Measurements from ENCODE around the gene CTTNBP2.

The CTTNBP2 gene

DNA sequence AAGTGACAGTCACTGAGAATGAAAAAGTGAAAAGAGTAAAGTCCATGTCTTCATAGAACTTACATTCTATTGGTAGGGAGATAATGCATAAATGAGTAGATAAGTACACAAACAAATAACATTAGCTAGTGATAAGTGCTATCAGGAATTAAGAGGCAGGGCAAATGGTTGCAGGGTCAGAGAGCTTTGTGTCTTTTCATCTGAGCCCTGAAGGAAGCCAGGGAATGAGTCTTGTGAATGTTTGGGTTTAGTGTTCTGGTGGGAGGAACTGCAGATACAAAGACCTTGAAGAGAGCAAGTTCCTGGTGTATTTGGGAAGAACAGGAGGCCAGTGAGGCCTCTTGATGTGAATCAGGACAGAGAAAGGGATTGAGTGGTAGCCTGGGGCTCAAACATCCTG is 183.8 kb downstream of the CTTNBP2 start:
- Histone ChIP-seq H3K4me1 (ENCODE audit: control insufficient read depth in 1 of 2, insufficient read depth in 1 of 2, low read depth in 1 of 2, low read length in 1 of 2) (no peaks in the 10 kb centered on the region), H3K36me3 (no peaks in the 10 kb centered on the region), H3K4me3 (ENCODE audit: low read depth in 1 of 2, low read length in 1 of 2) (no peak overlapping the region), H3K9me3 (no peaks in the 10 kb centered on the region), H3K27ac (no peak overlapping the region), H3K27me3 (no peaks in the 10 kb centered on the region)
- TF ChIP-seq, protein P1, sequence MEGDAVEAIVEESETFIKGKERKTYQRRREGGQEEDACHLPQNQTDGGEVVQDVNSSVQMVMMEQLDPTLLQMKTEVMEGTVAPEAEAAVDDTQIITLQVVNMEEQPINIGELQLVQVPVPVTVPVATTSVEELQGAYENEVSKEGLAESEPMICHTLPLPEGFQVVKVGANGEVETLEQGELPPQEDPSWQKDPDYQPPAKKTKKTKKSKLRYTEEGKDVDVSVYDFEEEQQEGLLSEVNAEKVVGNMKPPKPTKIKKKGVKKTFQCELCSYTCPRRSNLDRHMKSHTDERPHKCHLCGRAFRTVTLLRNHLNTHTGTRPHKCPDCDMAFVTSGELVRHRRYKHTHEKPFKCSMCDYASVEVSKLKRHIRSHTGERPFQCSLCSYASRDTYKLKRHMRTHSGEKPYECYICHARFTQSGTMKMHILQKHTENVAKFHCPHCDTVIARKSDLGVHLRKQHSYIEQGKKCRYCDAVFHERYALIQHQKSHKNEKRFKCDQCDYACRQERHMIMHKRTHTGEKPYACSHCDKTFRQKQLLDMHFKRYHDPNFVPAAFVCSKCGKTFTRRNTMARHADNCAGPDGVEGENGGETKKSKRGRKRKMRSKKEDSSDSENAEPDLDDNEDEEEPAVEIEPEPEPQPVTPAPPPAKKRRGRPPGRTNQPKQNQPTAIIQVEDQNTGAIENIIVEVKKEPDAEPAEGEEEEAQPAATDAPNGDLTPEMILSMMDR (IDR thresholded peaks at IDR 0.05): no peak

DNA sequence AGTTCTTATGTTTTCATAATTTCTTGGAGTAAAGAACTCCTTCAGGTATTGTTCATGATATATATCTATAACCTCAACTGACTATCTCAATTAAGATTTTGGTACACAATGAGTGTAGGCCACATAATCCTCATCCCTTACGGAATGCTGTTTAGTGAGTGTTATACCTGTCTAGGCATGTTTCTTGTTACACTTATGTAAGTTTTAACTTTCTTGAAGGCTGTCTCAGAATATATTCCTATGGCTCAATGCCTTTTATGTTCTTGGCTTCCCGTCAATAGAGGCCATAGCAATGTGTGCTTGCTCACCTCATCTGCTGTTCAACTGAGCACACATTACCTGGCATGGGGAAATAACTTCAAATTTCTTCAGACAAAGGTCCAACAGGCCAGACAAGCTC is 185.1 kb downstream of the CTTNBP2 start:
- no peak overlapping the region for H3K4me3 ChIP-seq (ENCODE audit: low read depth in 1 of 2, low read length in 1 of 2)
- TF ChIP-seq, protein P1 (IDR thresholded peaks at IDR 0.05): no peak
- no peak overlapping the region for H3K27ac ChIP-seq
- no peaks in the 10 kb centered on the region for H3K36me3 ChIP-seq
- no peaks in the 10 kb centered on the region for H3K27me3 ChIP-seq
- H3K4me1 ChIP-seq (ENCODE audit: control insufficient read depth in 1 of 2, insufficient read depth in 1 of 2, low read depth in 1 of 2, low read length in 1 of 2): no peaks in the 10 kb centered on the region
- H3K9me3 ChIP-seq: no peaks in the 10 kb centered on the region

DNA sequence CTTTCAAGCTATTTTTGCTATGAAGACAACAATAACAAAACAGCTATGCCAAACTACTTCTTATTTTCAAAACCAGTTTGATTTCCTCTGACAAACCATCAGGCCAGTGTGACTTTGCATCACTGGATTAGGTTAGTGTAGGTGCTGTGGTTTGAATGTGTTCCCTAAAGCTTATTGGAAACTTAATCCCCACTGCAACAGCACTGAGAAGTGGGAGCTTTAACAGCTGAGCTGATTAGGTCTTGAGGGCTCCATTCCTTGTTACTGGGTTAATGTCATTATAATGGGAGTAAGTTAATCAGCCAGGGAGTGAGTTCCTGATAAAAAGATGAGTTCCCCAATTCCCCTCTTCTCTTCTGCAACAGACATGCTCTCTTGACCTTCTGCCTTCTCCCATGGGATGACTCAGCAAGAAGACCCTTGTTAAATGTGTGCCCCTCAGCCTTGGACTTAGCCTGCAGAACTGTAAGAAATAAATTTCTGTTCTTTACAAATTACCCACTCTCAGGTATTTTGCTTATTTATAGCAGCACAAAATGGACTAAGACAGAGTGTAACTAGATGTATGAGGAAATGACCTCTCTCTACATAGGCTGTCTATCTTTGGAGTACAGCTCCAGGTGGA is 186.8 kb downstream of the CTTNBP2 start:
- H3K27ac ChIP-seq: no peak overlapping the region
- no peak overlapping the region for H3K4me3 ChIP-seq (ENCODE audit: low read depth in 1 of 2, low read length in 1 of 2)
- TF ChIP-seq, protein P1 (IDR thresholded peaks at IDR 0.05): no peak
- H3K36me3 ChIP-seq: no peaks in the 10 kb centered on the region
- H3K9me3 ChIP-seq: no peaks in the 10 kb centered on the region
- no peaks in the 10 kb centered on the region for H3K27me3 ChIP-seq
- no peaks in the 10 kb centered on the region for H3K4me1 ChIP-seq (ENCODE audit: control insufficient read depth in 1 of 2, insufficient read depth in 1 of 2, low read depth in 1 of 2, low read length in 1 of 2)

DNA sequence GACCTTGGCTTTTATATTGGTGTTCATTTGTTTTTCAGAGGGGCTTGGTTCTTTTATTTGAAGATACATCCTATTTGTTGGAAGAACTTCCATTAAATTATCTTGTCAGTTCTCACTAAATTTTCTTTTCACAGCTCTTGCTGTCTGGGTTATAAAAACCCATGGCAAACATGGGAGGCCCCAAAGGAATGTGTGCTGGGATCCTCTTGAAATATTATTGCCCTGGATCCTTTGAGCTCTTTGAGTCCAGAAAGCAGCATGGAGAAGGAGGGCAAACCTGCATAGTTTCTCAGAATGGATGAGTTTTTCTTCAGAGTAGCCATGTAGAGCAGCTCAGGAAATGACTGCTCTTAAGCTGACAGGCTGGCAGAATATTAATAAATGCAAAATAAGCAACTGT is 187.4 kb downstream of the CTTNBP2 start:
- H3K27me3 ChIP-seq: no peaks in the 10 kb centered on the region
- no peaks in the 10 kb centered on the region for H3K36me3 ChIP-seq
- TF ChIP-seq, protein P1 (IDR thresholded peaks at IDR 0.05): no peak
- no peaks in the 10 kb centered on the region for H3K4me1 ChIP-seq (ENCODE audit: control insufficient read depth in 1 of 2, insufficient read depth in 1 of 2, low read depth in 1 of 2, low read length in 1 of 2)
- no peak overlapping the region for H3K4me3 ChIP-seq (ENCODE audit: low read depth in 1 of 2, low read length in 1 of 2)
- H3K27ac ChIP-seq: no peak overlapping the region
- H3K9me3 ChIP-seq: no peaks in the 10 kb centered on the region

DNA sequence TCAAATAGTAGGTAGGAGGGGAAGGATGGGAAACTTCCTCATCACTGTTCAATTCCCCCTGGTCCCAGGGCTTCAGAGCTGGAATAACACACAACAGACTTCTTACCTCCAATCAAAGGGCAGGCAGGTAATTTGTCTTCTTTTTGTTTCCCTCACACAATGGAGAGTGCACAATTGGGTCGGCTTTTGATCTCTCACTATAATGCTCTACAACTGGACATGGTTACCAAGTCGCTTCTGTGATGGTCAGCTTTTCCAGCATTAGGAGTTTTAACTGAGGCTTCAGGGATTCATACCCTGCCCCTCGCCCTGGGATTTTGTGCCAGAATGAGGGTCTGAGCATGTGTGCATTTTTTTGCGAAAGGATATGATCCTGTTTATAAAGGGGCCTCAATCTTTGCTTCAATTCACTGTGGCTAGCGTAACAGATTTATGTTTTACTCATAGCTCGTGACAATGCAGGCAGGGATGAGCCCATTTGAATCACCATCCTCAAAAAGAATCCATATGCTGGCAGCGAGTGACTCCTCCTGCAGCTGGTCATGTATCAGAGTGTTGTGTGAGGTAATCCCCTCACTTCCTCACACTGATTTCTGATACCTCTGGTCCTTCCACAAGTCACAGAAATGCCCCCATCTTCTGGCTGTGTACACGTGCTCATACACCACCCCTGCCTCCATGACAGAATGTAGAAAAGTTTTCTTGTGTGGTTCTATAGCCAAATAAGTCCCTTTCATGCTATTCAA is 189.6 kb downstream of the CTTNBP2 start:
- no peak overlapping the region for H3K4me3 ChIP-seq (ENCODE audit: low read depth in 1 of 2, low read length in 1 of 2)
- H3K36me3 ChIP-seq: no peaks in the 10 kb centered on the region
- TF ChIP-seq, protein P1 (IDR thresholded peaks at IDR 0.05): no peak
- no peaks in the 10 kb centered on the region for H3K4me1 ChIP-seq (ENCODE audit: control insufficient read depth in 1 of 2, insufficient read depth in 1 of 2, low read depth in 1 of 2, low read length in 1 of 2)
- no peak overlapping the region for H3K27ac ChIP-seq
- no peaks in the 10 kb centered on the region for H3K27me3 ChIP-seq
- H3K9me3 ChIP-seq: no peaks in the 10 kb centered on the region
